Prostate gland (tissue), 2 donors: ENCODE measurements around the gene ITGA7.

ENCODE experiments used
- CTCF ChIP-seq, 4 experiments: fragments of 200-600 bp in 2 of 4; fragments of 450-650 bp in 2 of 4; sonication (generic) in 2 of 4; IDR thresholded peaks; 1 replicate in 3 of 4; 2 replicates in 1 of 4; pipeline ENCODE4 v1.5.1; 2016 to 2019; ENCODE audit warnings: antibody characterized with exemption in 4 of 4, mild to moderate bottlenecking in 2 of 4, moderate library complexity in 2 of 4
- POLR2AphosphoS5 ChIP-seq: sonication (generic); formaldehyde crosslinking; IDR thresholded peaks from one replicate; pipeline ENCODE4 v1.6.1; 2017; ENCODE audit warnings: antibody characterized with exemption

GRCh38 chr12:55741931-55742680 lies 34.4 kb upstream of the ITGA7 start:
- TF ChIP-seq CTCF (IDR thresholded peaks at IDR 0.05) (no peak), POLR2AphosphoS5 (no peak)
